OCI-LY7 (cell line): ENCODE results near the gene C6orf132.

Experiments used
- EZH2phosphoT487 ChIP-seq: fragments of 200-600 bp; sonication (generic); IDR thresholded peaks from 2 replicates; pipeline ENCODE4 v1.6.1; 2018; ENCODE audit warnings: low read depth, borderline replicate concordance, mild to moderate bottlenecking, mixed run types, antibody characterized with exemption, low read length, moderate library complexity, mixed read lengths
- TF ChIP-seq, protein P1 (sequence below): fragments of 200-600 bp; sonication (generic); conservative IDR thresholded peaks from 2 replicates; pipeline ENCODE4 v1.5.1; 2014; ENCODE audit warnings: mild to moderate bottlenecking, antibody characterized with exemption, low read length, moderate library complexity, mixed read lengths

DNA sequence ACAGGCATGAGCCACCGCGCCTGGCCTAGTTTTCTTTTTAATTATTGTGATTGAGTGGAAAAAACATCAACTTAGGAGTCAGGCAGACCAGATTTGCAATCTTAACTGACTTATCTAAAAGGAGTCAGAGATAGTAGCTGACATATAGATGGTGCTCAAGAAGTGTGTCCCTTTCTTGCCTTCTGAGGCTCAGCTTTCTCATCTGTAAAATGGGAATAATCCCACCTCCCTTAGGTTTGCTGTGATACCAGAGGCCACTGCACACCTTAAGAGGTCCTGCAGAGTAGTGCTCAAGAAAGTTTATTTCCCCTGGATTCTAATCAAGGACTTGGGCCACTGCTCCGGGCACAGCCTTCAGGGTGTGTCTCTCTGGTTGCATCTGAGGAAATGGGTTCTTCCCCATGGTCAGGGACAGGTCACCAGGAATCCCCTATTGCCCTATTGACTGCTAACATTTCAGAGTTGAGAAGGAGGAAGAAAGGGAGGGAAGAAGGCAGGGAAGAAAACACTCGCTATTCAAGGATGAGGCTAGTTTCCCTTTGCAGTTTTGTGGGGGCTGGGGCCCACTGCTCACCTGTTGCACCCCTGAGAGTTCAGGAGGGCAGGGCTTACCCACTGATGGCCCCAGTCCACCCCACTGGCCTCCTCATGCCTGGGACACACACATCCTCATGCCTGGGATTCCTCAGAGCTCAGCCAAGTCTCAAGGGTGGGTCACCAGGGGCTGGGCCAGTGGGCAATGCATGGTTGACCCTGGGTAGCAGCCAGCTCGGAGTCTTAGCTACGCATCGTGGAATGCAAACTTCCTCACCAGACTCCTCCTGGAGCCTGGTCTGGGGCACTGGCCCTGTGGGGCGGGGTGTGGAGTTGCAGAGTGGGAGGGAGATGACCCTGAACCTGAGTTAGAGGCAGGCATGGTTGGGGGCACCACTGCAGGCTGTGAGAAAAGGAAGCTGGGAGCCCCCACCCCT, 21.2 kb downstream of the C6orf132 start:
- TF ChIP-seq, protein P1, sequence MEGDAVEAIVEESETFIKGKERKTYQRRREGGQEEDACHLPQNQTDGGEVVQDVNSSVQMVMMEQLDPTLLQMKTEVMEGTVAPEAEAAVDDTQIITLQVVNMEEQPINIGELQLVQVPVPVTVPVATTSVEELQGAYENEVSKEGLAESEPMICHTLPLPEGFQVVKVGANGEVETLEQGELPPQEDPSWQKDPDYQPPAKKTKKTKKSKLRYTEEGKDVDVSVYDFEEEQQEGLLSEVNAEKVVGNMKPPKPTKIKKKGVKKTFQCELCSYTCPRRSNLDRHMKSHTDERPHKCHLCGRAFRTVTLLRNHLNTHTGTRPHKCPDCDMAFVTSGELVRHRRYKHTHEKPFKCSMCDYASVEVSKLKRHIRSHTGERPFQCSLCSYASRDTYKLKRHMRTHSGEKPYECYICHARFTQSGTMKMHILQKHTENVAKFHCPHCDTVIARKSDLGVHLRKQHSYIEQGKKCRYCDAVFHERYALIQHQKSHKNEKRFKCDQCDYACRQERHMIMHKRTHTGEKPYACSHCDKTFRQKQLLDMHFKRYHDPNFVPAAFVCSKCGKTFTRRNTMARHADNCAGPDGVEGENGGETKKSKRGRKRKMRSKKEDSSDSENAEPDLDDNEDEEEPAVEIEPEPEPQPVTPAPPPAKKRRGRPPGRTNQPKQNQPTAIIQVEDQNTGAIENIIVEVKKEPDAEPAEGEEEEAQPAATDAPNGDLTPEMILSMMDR = no peak
- TF ChIP-seq EZH2phosphoT487 = no peak
